Neuronal stem cell (in vitro differentiated cells): ENCODE measurements around the gene FBXO27.

Experiments
- DNase-seq: peaks from one replicate; pipeline ENCODE4 v3.0.0-alpha.2; 2013; ENCODE audit warnings: low spot score
- H2AFZ ChIP-seq: one replicate; pipeline ENCODE4 v1.6.1; 2013; ENCODE audit warnings: mild to moderate bottlenecking, low read length, inconsistent platforms
- H2AK5ac ChIP-seq: 2 replicates; pipeline ENCODE4 v1.6.1; 2013; ENCODE audit warnings: low read depth, mild to moderate bottlenecking, inconsistent platforms, low read length, moderate library complexity, mixed read lengths
- H2BK120ac ChIP-seq: 2 replicates; pipeline ENCODE4 v1.6.1; 2013; ENCODE audit warnings: low read depth, mild to moderate bottlenecking, inconsistent platforms, low read length, moderate library complexity, mixed read lengths
- H2BK12ac ChIP-seq: one replicate; pipeline ENCODE4 v1.6.1; 2013; ENCODE audit warnings: low read length, inconsistent platforms
- H2BK15ac ChIP-seq: 2 replicates; pipeline ENCODE4 v1.6.1; 2013; ENCODE audit warnings: mild to moderate bottlenecking, low read length, inconsistent platforms, mixed read lengths
- H2BK5ac ChIP-seq: one replicate; pipeline ENCODE4 v1.6.1; 2013; ENCODE audit warnings: inconsistent platforms, mild to moderate bottlenecking, low read length, moderate library complexity
- H3K14ac ChIP-seq: one replicate; pipeline ENCODE4 v1.6.1; 2013; ENCODE audit warnings: low read length, inconsistent platforms
- H3K18ac ChIP-seq: 2 replicates; pipeline ENCODE4 v1.6.1; 2013; ENCODE audit warnings: low read length, inconsistent platforms
- H3K23ac ChIP-seq: 2 replicates; pipeline ENCODE4 v1.6.1; 2013; ENCODE audit warnings: low read depth, mild to moderate bottlenecking, mixed read lengths, low read length, inconsistent platforms; ENCODE audit not compliant: poor library complexity
- H3K27ac ChIP-seq: replicated peaks from 3 replicates; pipeline ENCODE4 v1.5.1; 2013; ENCODE audit warnings: low read length, inconsistent platforms
- H3K27me3 ChIP-seq, 3 experiments: 2 replicates each; pipeline ENCODE4 v1.6.1; 2013; ENCODE audit warnings: low read length in 3 of 3, mild to moderate bottlenecking in 2 of 3, inconsistent platforms in 1 of 3, low read depth in 1 of 3, mixed read lengths in 1 of 3, moderate library complexity in 1 of 3; ENCODE audit not compliant: control insufficient read depth in 3 of 3, insufficient read depth in 3 of 3
- H3K36me3 ChIP-seq, 2 donors: replicated peaks in 1 of 2; 2 replicates each; pipeline ENCODE4 v1.6.1; 2013; ENCODE audit warnings: low read length in 2 of 2; ENCODE audit not compliant: control insufficient read depth in 2 of 2, insufficient read depth in 2 of 2
- H3K4ac ChIP-seq: 2 replicates; pipeline ENCODE4 v1.6.1; 2013; ENCODE audit warnings: inconsistent platforms, mild to moderate bottlenecking, low read length, moderate library complexity
- H3K4me1 ChIP-seq, 2 donors: 1 replicate in 1 of 2; 2 replicates in 1 of 2; pipeline ENCODE4 v1.6.1; 2013; ENCODE audit warnings: low read length in 2 of 2, low read depth in 1 of 2; ENCODE audit not compliant: control insufficient read depth in 2 of 2, insufficient read depth in 1 of 2
- H3K4me2 ChIP-seq: one replicate; pipeline ENCODE4 v1.6.1; 2013; ENCODE audit warnings: mild to moderate bottlenecking, low read length, inconsistent platforms; ENCODE audit not compliant: insufficient read depth, poor library complexity, severe bottlenecking
- H3K4me3 ChIP-seq, 2 donors: 2 replicates each; pipeline ENCODE4 v1.5.1; 2013; ENCODE audit warnings: low read length in 2 of 2, mild to moderate bottlenecking in 2 of 2, inconsistent platforms in 1 of 2, moderate library complexity in 1 of 2
- H3K79me1 ChIP-seq: one replicate; pipeline ENCODE4 v1.6.1; 2013; ENCODE audit warnings: low read depth, mild to moderate bottlenecking, inconsistent platforms, low read length, moderate library complexity
- H3K9ac ChIP-seq: one replicate; pipeline ENCODE4 v1.6.1; 2013; ENCODE audit warnings: mild to moderate bottlenecking, low read depth, low read length, inconsistent platforms; ENCODE audit not compliant: poor library complexity
- H3K9me3 ChIP-seq, 2 donors: replicated peaks in 1 of 2; 2 replicates each; pipeline versions ENCODE3 to v1.6.1; 2013; ENCODE audit warnings: low read length in 2 of 2, mild to moderate bottlenecking in 2 of 2, inconsistent platforms in 1 of 2, low read depth in 1 of 2, mixed read lengths in 1 of 2, moderate library complexity in 1 of 2; ENCODE audit not compliant: control insufficient read depth in 2 of 2, insufficient read depth in 1 of 2
- H4K8ac ChIP-seq: one replicate; pipeline ENCODE4 v1.6.1; 2013; ENCODE audit warnings: low read depth, mild to moderate bottlenecking, inconsistent platforms, low read length, moderate library complexity
- H4K91ac ChIP-seq: one replicate; pipeline ENCODE4 v1.6.1; 2013; ENCODE audit warnings: low read length, low read depth, mild to moderate bottlenecking, inconsistent platforms; ENCODE audit not compliant: poor library complexity
- WGBS, 2 donors: extraction: QIAGEN DNeasy Blood & Tissue Kit; methylation state at CpG; one replicate each; pipeline ENCODE4 v1.1.7; 2013; ENCODE audit warnings: missing lambda C conversion rate in 2 of 2, mixed read lengths in 1 of 2; ENCODE audit not compliant: insufficient read length in 2 of 2, insufficient replicate concordance in 1 of 2; ENCODE audit errors: extremely low coverage in 2 of 2; 5-methylcytosine and 5-hydroxymethylcytosine counted together

The FBXO27 gene

GRCh38 chr19:39052846-39053245 lies 20.5 kb upstream of the FBXO27 start:
- Histone ChIP-seq H3K4ac (no peak overlapping the region), H3K36me3 (no peaks in the 10 kb centered on the region), H3K9me3 (peaks cover 0 to 5% of the 10 kb centered on the region in 2 donors), H3K4me2 (no peak overlapping the region), H3K18ac (no peak overlapping the region), H3K14ac (no peak overlapping the region), H3K23ac (no peak overlapping the region), H3K4me3 (no peak overlapping the region), H2BK12ac (no peak overlapping the region), H4K8ac (no peak overlapping the region), H3K27me3 (no peaks in the 10 kb centered on the region), H3K79me1 (no peaks in the 10 kb centered on the region), H2AK5ac (peak overlapping the region; percentile 99), H3K27ac (no peak overlapping the region), H3K4me1 (no peaks in the 10 kb centered on the region), H2BK120ac (no peak overlapping the region), H4K91ac (no peak overlapping the region), H2BK5ac (no peak overlapping the region), H2AFZ (no peak overlapping the region), H2BK15ac (peak overlapping the region; percentile 91), H3K9ac (no peak overlapping the region)
- WGBS, 2 donors: no CpG with 5 or more reads among the region's 9 CpGs
- no peak for DNase-seq

- no peak overlapping the region for H3K18ac ChIP-seq
- no peaks in the 10 kb centered on the region for H3K36me3 ChIP-seq
- no peaks in the 10 kb centered on the region for H3K79me1 ChIP-seq
- H2BK120ac ChIP-seq: peak overlapping the region; percentile 54
- H2BK15ac ChIP-seq: no peak overlapping the region
- no peak overlapping the region for H3K4me2 ChIP-seq
- H3K4ac ChIP-seq: no peak overlapping the region
- H3K27me3 ChIP-seq: no peaks in the 10 kb centered on the region
- peak overlapping the region; percentile 86 for H4K8ac ChIP-seq
- no peak overlapping the region for H3K27ac ChIP-seq
- no peaks in the 10 kb centered on the region for H3K4me1 ChIP-seq
- no peak overlapping the region for H3K9ac ChIP-seq
- DNase-seq: peak; percentile 23
- H3K9me3 ChIP-seq: peaks cover 0 to 5% of the 10 kb centered on the region in 2 donors
- H2AFZ ChIP-seq: no peak overlapping the region
- H2BK12ac ChIP-seq: no peak overlapping the region
- peak overlapping the region; percentile 42 for H2AK5ac ChIP-seq
- H3K4me3 ChIP-seq: no peak overlapping the region
- H4K91ac ChIP-seq: no peak overlapping the region
- no peak overlapping the region for H2BK5ac ChIP-seq
- no peak overlapping the region for H3K14ac ChIP-seq
- no peak overlapping the region for H3K23ac ChIP-seq
- no CpG with 5 or more reads among the region's 10 CpGs for whole genome bisulfite sequencing, 2 donors
Observed at GRCh38 chr19:39052243-39052746, 19.9 kb upstream of the FBXO27 start.

- Histone ChIP-seq H3K27me3 (no peaks in the 10 kb centered on the region), H2BK12ac (no peak overlapping the region), H3K14ac (no peak overlapping the region), H4K91ac (no peak overlapping the region), H3K27ac (no peak overlapping the region), H3K4me3 (no peak overlapping the region), H3K4ac (no peak overlapping the region), H3K9ac (no peak overlapping the region), H4K8ac (no peak overlapping the region), H2BK15ac (no peak overlapping the region), H3K79me1 (no peaks in the 10 kb centered on the region), H3K18ac (no peak overlapping the region), H3K23ac (no peak overlapping the region), H2AK5ac (no peak overlapping the region), H2BK5ac (no peak overlapping the region), H2BK120ac (no peak overlapping the region), H3K9me3 (peaks cover 10 to 11% of the 10 kb centered on the region in 2 donors), H3K4me2 (no peak overlapping the region), H2AFZ (no peak overlapping the region), H3K36me3 (no peaks in the 10 kb centered on the region), H3K4me1 (no peaks in the 10 kb centered on the region)
- WGBS, 2 donors: no CpG with 5 or more reads among the region's 2 CpGs
- DNase-seq: no peak
Observed at GRCh38 chr19:39047073-39047472, 14.7 kb upstream of the FBXO27 start.

- H3K4me1 ChIP-seq: no peaks in the 10 kb centered on the region
- no peak overlapping the region for H3K9ac ChIP-seq
- no peak for DNase-seq
- no CpG with 5 or more reads among the region's 7 CpGs for WGBS, 2 donors
- no peak overlapping the region for H2BK120ac ChIP-seq
- H4K91ac ChIP-seq: no peak overlapping the region
- H3K4ac ChIP-seq: no peak overlapping the region
- no peak overlapping the region for H3K18ac ChIP-seq
- no peak overlapping the region for H3K27ac ChIP-seq
- H2BK15ac ChIP-seq: no peak overlapping the region
- no peak overlapping the region for H3K4me2 ChIP-seq
- H3K4me3 ChIP-seq: no peak overlapping the region
- H2BK5ac ChIP-seq: no peak overlapping the region
- H3K36me3 ChIP-seq: no peaks in the 10 kb centered on the region
- peaks cover 10 to 11% of the 10 kb centered on the region in 2 donors for H3K9me3 ChIP-seq
- H3K23ac ChIP-seq: no peak overlapping the region
- H2AFZ ChIP-seq: no peak overlapping the region
- no peak overlapping the region for H2BK12ac ChIP-seq
- H3K79me1 ChIP-seq: no peaks in the 10 kb centered on the region
- no peak overlapping the region for H3K14ac ChIP-seq
- H4K8ac ChIP-seq: no peak overlapping the region
- no peak overlapping the region for H2AK5ac ChIP-seq
- H3K27me3 ChIP-seq: no peaks in the 10 kb centered on the region
Observed at GRCh38 chr19:39046037-39046821, 13.9 kb upstream of the FBXO27 start.
